GM12864 (cell line): Measurements from ENCODE around the gene CAV3.

ENCODE experiments used
- DNase-seq: peaks from one replicate; pipeline ENCODE4 v3.0.0-alpha.2; 2011; ENCODE audit warnings: low read depth
- H3K4me3 ChIP-seq: 2 replicates; pipeline ENCODE4 v1.5.1; 2011; ENCODE audit warnings: mild to moderate bottlenecking, low read depth, low read length, control low read depth
- TF ChIP-seq, protein P1 (sequence below): IDR thresholded peaks from 2 replicates; pipeline ENCODE4 v1.5.1; 2011; ENCODE audit warnings: low read depth, mild to moderate bottlenecking, moderate library complexity, low read length, control low read depth, inconsistent platforms; ENCODE audit errors: missing control alignments

Gene CAV3

DNA sequence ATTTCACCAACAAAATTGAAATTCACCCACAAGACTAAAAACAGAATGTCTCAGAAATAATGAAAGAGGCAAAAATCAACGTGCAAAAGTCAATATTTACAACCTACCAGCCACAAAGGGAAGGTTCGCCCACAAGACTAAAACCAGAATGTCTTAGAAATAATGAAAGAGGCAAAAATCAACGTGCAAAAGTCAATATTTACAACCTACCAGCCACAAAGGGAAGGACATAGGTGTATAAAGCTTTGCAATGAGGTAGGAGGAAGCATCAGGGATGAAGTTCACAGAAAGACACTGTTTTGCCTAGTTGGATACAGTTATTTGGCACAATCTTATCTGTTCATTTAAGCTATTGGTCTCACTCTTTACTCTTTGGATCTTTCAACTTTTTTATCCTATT is 21.5 kb downstream of the CAV3 start:
- TF ChIP-seq, protein P1, sequence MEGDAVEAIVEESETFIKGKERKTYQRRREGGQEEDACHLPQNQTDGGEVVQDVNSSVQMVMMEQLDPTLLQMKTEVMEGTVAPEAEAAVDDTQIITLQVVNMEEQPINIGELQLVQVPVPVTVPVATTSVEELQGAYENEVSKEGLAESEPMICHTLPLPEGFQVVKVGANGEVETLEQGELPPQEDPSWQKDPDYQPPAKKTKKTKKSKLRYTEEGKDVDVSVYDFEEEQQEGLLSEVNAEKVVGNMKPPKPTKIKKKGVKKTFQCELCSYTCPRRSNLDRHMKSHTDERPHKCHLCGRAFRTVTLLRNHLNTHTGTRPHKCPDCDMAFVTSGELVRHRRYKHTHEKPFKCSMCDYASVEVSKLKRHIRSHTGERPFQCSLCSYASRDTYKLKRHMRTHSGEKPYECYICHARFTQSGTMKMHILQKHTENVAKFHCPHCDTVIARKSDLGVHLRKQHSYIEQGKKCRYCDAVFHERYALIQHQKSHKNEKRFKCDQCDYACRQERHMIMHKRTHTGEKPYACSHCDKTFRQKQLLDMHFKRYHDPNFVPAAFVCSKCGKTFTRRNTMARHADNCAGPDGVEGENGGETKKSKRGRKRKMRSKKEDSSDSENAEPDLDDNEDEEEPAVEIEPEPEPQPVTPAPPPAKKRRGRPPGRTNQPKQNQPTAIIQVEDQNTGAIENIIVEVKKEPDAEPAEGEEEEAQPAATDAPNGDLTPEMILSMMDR, result no peak
- H3K4me3 ChIP-seq, result no peak overlapping the region
- no peak for DNase-seq

DNA sequence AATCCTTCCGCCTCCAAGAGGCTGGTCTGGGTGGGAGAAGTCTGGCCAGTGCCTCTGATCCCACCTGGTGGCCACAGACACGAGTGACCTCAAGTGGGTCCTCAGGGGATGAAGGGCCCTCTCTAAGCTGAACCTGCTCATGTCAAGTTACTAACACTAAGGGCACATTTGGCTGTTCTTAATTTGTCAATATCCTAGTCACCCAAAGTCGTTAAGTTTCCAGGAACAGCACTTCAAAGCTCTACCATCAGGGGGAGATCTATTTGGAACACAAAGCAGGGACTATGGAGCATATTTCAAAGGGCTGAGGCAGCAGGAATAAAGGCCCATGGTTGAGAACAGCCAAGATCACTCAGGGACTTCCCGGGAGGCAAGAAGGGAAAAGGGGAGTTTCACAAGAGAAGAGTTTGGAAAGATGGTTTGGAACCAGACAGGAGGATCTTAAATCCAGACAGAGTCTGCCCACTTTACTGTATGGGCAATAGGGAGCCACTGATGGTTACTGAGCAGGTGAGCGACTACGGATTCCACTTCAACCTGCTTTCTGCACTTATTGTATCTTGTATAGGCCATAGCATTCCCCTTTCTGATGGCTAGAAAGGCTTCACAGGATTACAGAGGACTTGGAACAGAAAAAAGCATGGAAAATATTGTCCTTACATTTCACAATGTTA is 22.1 kb downstream of the CAV3 start:
- TF ChIP-seq, protein P1, result peak; percentile 13
- no peak for DNase-seq
- no peak overlapping the region for H3K4me3 ChIP-seq

DNA sequence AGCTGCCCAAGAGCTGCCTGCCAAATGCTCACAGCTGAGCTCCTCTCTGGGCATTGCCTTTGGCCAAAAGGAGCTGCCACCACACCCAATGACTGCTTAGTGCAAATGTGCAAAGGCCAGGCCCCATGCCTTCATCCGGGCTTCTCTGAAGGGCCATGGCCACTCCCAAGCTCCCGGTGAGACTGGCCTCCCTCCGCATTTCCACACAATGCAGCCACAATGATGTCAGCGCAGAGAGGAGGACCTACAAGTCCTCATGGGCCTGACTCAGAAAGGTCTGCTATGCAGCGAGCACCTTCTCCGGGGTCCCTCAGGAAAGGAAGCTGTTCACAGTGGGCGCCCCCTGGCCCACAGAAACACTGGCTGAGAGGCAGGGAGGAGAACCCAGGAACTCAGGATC is 23.1 kb downstream of the CAV3 start:
- DNase-seq, result no peak
- TF ChIP-seq, protein P1, result no peak
- H3K4me3 ChIP-seq, result no peak overlapping the region

DNA sequence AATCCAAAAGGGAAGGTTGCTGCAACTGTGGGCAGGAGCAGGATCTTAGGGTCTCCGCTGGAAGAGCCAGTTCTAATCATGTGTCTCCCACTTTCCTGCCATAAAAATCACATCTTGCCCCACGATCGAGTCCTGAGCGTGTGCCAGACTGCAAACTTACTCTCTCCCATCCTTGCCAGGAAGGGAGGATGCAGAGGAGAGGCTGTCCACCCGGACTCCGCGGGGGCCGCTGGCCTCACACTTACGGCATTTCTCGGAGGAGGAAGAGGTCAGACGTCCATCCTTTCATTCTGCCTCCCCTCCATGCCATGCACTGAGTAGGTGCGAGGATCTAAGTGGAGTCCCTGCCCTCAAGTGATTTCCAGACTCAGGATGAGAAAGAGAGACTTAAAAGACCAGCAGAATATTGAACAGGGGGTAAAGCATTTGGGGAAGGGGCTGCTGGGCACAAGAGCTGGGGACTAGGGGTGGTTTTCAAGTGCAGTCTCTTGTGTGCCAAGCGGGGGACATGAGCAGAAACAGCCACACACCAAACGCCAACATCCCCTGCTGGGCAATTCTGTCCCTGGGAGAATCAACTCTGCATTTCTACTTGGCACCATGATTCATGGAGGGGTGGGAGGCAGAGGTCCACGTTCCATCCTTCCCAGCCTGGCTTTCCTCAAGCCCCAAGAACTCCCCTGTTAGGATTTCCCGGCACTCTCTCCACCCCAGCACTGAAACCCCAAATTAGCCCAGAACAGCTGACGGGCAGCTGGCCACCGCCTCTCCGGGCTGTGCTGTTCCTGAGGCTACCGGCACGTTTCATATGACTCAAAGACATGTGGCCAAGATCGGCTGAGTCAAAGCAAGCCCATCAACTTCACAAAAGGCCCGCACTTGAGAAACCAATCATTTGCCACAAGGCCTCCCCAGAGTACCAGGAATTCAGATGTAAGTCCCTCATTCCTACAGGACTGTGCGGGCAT is 24.2 kb downstream of the CAV3 start:
- no peak overlapping the region for H3K4me3 ChIP-seq
- DNase-seq, result no peak
- TF ChIP-seq, protein P1, result no peak

DNA sequence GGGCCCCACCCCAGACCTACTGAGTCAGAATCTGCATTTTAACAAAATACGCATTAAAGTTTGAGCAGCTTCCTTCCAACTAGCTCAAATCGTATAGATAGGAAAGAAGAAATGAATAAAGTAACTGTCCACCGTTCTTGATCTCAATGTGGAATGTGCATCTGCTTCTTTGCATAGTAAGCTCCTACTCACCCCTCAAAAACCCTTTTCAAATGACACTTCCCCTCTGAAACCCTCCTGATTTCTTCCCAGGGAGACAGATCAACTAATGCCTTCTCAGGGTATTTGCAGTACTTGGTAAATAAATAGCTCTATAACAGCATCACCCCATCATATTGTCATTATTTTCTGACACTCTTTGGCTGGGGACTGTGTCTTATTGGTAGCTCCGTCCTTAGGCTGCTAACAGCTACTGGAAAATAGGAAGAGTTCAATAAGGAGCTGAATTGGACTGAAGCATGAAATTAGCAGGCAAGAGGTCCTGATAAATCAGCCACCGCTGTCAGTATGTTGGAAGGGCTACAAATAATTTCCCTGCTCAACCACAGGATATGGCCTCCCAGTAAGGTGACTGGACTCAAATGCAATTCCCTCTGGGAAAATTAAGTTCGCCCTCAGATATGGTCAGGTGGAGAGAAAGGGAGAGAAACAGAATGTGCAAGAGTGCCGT is 25.6 kb downstream of the CAV3 start:
- DNase-seq, result no peak
- no peak overlapping the region for H3K4me3 ChIP-seq
- TF ChIP-seq, protein P1, result no peak

DNA sequence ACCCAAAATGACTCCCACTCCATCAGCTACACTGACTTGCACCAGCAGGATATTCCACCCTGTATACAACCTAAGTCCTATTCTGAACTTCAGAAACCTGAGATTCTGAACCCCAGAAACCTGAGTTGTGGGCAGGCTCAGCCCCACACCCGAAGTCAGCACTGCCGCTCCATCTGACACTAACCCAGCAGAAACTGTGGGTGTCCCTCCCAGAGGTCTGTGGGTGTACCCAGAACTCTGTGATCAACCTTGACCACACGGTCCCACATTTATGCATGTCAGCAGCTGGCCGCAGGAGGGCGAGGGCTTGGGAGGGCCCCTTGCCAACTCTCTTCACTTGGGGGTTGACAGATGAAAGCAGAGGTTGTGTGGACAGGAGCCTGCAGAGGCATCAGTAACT is 26.5 kb downstream of the CAV3 start:
- DNase-seq, result no peak
- no peak overlapping the region for H3K4me3 ChIP-seq
- TF ChIP-seq, protein P1, result no peak
